ENCODE measurements around the gene APOO. TPM values are rescaled to one million over a fixed set of nuclear protein-coding genes. Genes with fewer than 3 reads are reported as not detected.

Gene APOO
- total and polyA plus RNA-seq, 2 experiments from 2014 or later, result 7.3 to 20.2 TPM

DNA sequence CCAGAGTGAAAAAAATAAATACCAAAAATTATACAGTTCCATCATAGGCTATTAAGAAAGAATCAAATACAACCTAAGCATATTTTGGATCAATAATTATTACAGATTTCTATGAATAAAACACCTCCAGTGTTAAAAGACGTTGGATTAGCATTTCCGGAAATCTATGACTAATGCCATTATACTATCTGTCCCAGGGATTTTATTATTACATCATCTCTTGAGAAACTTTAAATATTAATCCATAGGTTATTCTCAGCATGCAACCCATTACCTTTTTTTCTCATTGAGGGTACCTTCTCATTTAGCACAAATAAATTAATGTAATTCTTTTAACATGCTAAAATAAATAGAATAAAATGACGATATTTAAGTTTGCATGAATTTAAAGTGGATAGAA, 44.7 kb upstream of the APOO start:
- Histone ChIP-seq H3K4me3 (no peak overlapping the region), H3K4me2 (ENCODE audit: unreplicated experiment) (no peak overlapping the region), H3K27ac (no peak overlapping the region), H3K27me3 (replicated peaks; ENCODE audit: insufficient read depth) (no peaks in the 10 kb centered on the region), H3K9me3 (ENCODE audit: low read depth) (no peaks in the 10 kb centered on the region), H4K20me1 (ENCODE audit: insufficient read depth) (no peaks in the 10 kb centered on the region), H3K9me2 (ENCODE audit: insufficient read depth) (no peaks in the 10 kb centered on the region), H3K4me1 (ENCODE audit: insufficient read depth) (no peaks in the 10 kb centered on the region), H3K36me3 (ENCODE audit: low read depth) (no peaks in the 10 kb centered on the region), H3K9ac (no peak overlapping the region), H2AFZ (no peak overlapping the region), H3K79me2 (ENCODE audit: insufficient read depth) (no peaks in the 10 kb centered on the region), H3F3A (ENCODE audit: insufficient read depth) (no peaks in the 10 kb centered on the region)
- no peak for DNase-seq
- 86 to 89% methylated on average over 3 of the region's 3 CpGs for WGBS, 2 experiments (ENCODE audit: low coverage in 1 of 2, low lambda C conversion rate in 2 of 2, missing lambda C conversion rate in 2 of 2)
- TF ChIP-seq EZH2phosphoT487 (IDR thresholded peaks at IDR 0.05; ENCODE audit: insufficient read depth, low read depth), result no peak
- TF ChIP-seq EZH2 (IDR thresholded peaks at IDR 0.05; ENCODE audit: insufficient read depth, poor library complexity, severe bottlenecking), result no peak
- in situ Hi-C loops (cut with MboI), result no loop called here

DNA sequence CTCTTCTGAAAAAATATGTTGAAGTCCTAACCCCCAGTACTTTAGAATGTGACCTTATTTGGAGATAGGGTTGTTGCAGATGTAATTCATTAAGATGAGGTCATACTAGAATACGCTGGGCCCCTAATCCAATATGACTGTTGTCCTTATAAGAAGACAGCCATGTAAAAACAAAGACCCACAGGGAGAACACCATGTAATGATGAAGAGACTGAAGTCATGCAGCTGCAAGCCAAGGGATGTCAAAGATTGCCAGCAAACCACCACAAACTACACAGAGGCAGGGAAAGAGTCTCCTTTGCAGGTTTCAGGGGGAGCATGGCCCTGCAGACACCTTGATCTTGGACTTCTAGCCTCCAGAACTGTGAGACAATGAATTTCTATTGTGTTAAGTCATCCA, 37.5 kb upstream of the APOO start:
- 86 to 94% methylated on average over 1 of the region's 1 CpG for WGBS, 2 experiments (ENCODE audit: low coverage in 1 of 2, low lambda C conversion rate in 2 of 2, missing lambda C conversion rate in 2 of 2)
- H3K4me1 ChIP-seq (ENCODE audit: insufficient read depth), result no peaks in the 10 kb centered on the region
- no peak overlapping the region for H2AFZ ChIP-seq
- H3K27me3 ChIP-seq (replicated peaks; ENCODE audit: insufficient read depth), result no peaks in the 10 kb centered on the region
- no peaks in the 10 kb centered on the region for H4K20me1 ChIP-seq (ENCODE audit: insufficient read depth)
- H3K79me2 ChIP-seq (ENCODE audit: insufficient read depth), result no peaks in the 10 kb centered on the region
- H3K9me2 ChIP-seq (ENCODE audit: insufficient read depth), result no peaks in the 10 kb centered on the region
- no peak overlapping the region for H3K9ac ChIP-seq
- H3F3A ChIP-seq (ENCODE audit: insufficient read depth), result no peaks in the 10 kb centered on the region
- H3K9me3 ChIP-seq (ENCODE audit: low read depth), result no peaks in the 10 kb centered on the region
- no peaks in the 10 kb centered on the region for H3K36me3 ChIP-seq (ENCODE audit: low read depth)
- no peak for TF ChIP-seq EZH2phosphoT487 (IDR thresholded peaks at IDR 0.05; ENCODE audit: insufficient read depth, low read depth)
- no peak for TF ChIP-seq EZH2 (IDR thresholded peaks at IDR 0.05; ENCODE audit: insufficient read depth, poor library complexity, severe bottlenecking)
- H3K4me3 ChIP-seq, result no peak overlapping the region
- H3K27ac ChIP-seq, result no peak overlapping the region
- no peak for DNase-seq
- in situ Hi-C loops (cut with MboI), result no loop called here
- no peak overlapping the region for H3K4me2 ChIP-seq (ENCODE audit: unreplicated experiment)

DNA sequence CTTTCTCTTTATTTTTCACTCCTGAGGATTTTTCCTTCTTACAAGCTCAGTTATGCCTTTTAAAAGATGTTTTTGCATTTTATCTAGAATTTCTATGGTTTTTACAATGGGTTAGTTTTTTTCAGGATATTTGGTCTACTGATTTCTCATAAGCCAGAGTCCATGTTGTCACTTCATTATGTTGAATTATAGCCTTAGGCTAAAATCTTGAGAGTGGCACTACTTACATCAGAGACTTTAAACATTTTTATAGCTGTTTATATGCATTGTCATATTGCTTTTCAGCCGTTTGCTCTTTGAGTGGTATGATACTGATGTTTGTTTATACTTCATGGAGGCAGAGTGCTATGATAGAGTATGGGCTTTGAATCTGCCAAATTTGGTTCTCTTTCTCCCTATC, 36.5 kb upstream of the APOO start:
- H3K9me2 ChIP-seq (ENCODE audit: insufficient read depth), result no peaks in the 10 kb centered on the region
- H3K4me3 ChIP-seq, result no peak overlapping the region
- no peaks in the 10 kb centered on the region; the same call in 1 of the 2 replicates for H3K4me1 ChIP-seq (ENCODE audit: insufficient read depth)
- H3F3A ChIP-seq (ENCODE audit: insufficient read depth), result no peaks in the 10 kb centered on the region
- no peaks in the 10 kb centered on the region for H3K9me3 ChIP-seq (ENCODE audit: low read depth)
- no peaks in the 10 kb centered on the region for H3K36me3 ChIP-seq (ENCODE audit: low read depth)
- no peak overlapping the region for H3K27ac ChIP-seq
- H3K79me2 ChIP-seq (ENCODE audit: insufficient read depth), result no peaks in the 10 kb centered on the region
- no peaks in the 10 kb centered on the region for H3K27me3 ChIP-seq (replicated peaks; ENCODE audit: insufficient read depth)
- H3K9ac ChIP-seq, result no peak overlapping the region
- in situ Hi-C loops (cut with MboI), result no loop called here
- no peak for DNase-seq
- TF ChIP-seq EZH2phosphoT487 (IDR thresholded peaks at IDR 0.05; ENCODE audit: insufficient read depth, low read depth) (no peak), EZH2 (IDR thresholded peaks at IDR 0.05; ENCODE audit: insufficient read depth, poor library complexity, severe bottlenecking) (no peak)
- no peak overlapping the region for H2AFZ ChIP-seq
- 10 to 13% methylated on average over 1 of the region's 1 CpG for WGBS, 2 experiments (ENCODE audit: low coverage in 1 of 2, low lambda C conversion rate in 2 of 2, missing lambda C conversion rate in 2 of 2)
- H3K4me2 ChIP-seq (ENCODE audit: unreplicated experiment), result no peak overlapping the region
- H4K20me1 ChIP-seq (ENCODE audit: insufficient read depth), result no peaks in the 10 kb centered on the region

DNA sequence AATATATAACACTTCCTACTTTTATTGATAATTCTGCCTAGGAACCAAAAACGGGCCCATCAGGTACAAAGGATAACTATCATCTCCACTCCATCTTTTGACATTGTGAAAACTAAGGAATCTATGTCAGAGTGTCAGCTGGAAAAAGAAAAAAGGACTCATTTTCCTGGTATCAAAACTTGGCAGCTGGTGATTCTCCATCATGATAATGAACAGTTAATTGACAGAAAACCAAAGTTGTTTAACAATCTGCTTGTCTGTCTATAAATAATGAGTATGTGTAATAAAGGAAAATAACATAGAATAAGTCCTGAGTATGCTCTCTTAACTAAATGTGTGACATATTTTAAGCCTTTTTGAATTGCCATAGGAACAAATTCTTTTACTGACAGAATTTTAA, 31.5 kb upstream of the APOO start:
- H3K27me3 ChIP-seq (replicated peaks; ENCODE audit: insufficient read depth), result no peaks in the 10 kb centered on the region
- H3F3A ChIP-seq (ENCODE audit: insufficient read depth), result no peaks in the 10 kb centered on the region
- H3K9ac ChIP-seq, result no peak overlapping the region
- WGBS, 2 experiments (ENCODE audit: low coverage in 1 of 2, low lambda C conversion rate in 2 of 2, missing lambda C conversion rate in 2 of 2), result 92 to 100% methylated on average over 1 of the region's 1 CpG
- peaks cover 11% of the 10 kb centered on the region for H3K4me1 ChIP-seq (ENCODE audit: insufficient read depth)
- H2AFZ ChIP-seq, result peak overlapping the region; percentile 49
- in situ Hi-C loops (cut with MboI), result no loop called here
- H3K79me2 ChIP-seq (ENCODE audit: insufficient read depth), result no peaks in the 10 kb centered on the region
- peak overlapping the region; percentile 55 for H3K27ac ChIP-seq
- no peaks in the 10 kb centered on the region for H3K9me2 ChIP-seq (ENCODE audit: insufficient read depth)
- no peak for TF ChIP-seq EZH2phosphoT487 (IDR thresholded peaks at IDR 0.05; ENCODE audit: insufficient read depth, low read depth)
- no peak for TF ChIP-seq EZH2 (IDR thresholded peaks at IDR 0.05; ENCODE audit: insufficient read depth, poor library complexity, severe bottlenecking)
- H3K4me3 ChIP-seq, result no peak overlapping the region
- no peak overlapping the region for H3K4me2 ChIP-seq (ENCODE audit: unreplicated experiment)
- H4K20me1 ChIP-seq (ENCODE audit: insufficient read depth), result no peaks in the 10 kb centered on the region
- no peak for DNase-seq
- H3K9me3 ChIP-seq (ENCODE audit: low read depth), result no peaks in the 10 kb centered on the region
- H3K36me3 ChIP-seq (ENCODE audit: low read depth), result no peaks in the 10 kb centered on the region

DNA sequence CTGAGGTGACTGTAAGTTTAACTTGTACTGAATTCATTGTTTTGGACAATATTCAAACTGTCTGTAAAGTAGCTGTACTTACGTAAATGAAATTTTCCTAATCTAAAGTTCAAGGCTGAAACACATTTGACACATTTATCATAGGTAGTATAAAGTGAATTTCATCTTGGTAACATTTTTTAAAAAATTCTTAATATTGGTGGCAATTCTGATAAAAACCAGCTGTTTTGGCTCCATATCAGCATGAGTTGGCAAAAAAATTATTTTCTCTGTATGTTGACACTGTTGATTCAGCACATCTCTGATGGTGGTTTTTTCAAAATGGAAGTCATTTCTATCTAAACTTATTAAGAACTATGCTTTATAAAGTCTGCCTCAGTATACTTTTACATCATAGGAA, 31.0 kb upstream of the APOO start:
- peak; percentile 52 for DNase-seq
- in situ Hi-C loops (cut with MboI), result no loop called here

More for the DNA sequence above, 31.0 kb upstream of the APOO start:
- Histone ChIP-seq H3K27ac (peak overlapping the region; percentile 55), H3K4me1 (ENCODE audit: insufficient read depth) (peaks cover 11% of the 10 kb centered on the region), H3K4me3 (peak overlapping the region; percentile 36; the same call in 1 of the 2 replicates), H3K27me3 (replicated peaks; ENCODE audit: insufficient read depth) (no peaks in the 10 kb centered on the region), H3F3A (ENCODE audit: insufficient read depth) (no peaks in the 10 kb centered on the region), H3K36me3 (ENCODE audit: low read depth) (no peaks in the 10 kb centered on the region), H3K4me2 (ENCODE audit: unreplicated experiment) (peak overlapping the region; percentile 55), H3K9ac (peak overlapping the region; percentile 45), H2AFZ (peak overlapping the region; percentile 49), H3K9me2 (ENCODE audit: insufficient read depth) (no peaks in the 10 kb centered on the region), H3K79me2 (ENCODE audit: insufficient read depth) (no peaks in the 10 kb centered on the region), H3K9me3 (ENCODE audit: low read depth) (no peaks in the 10 kb centered on the region), H4K20me1 (ENCODE audit: insufficient read depth) (no peaks in the 10 kb centered on the region)
- WGBS, 2 experiments (ENCODE audit: low coverage in 1 of 2, low lambda C conversion rate in 2 of 2, missing lambda C conversion rate in 2 of 2), result 25 to 73% methylated on average over 1 of the region's 1 CpG
- TF ChIP-seq EZH2 (IDR thresholded peaks at IDR 0.05; ENCODE audit: insufficient read depth, poor library complexity, severe bottlenecking), result no peak
- no peak for TF ChIP-seq EZH2phosphoT487 (IDR thresholded peaks at IDR 0.05; ENCODE audit: insufficient read depth, low read depth)

All from GM23248 (cell line).